Mucosa of stomach (tissue), 1 donor: ENCODE measurements around the gene CALHM2.
A peak's percentile ranks its signal among the peaks of the same experiment; 100 is the strongest.
"Not testable (repeated sequence)": the region's sequence is repeated elsewhere in the genome, so short reads cannot be mapped to it uniquely, and the experiment has no call there.

Experiments used
- H3K27me3 ChIP-seq: one replicate; pipeline ENCODE4 v1.7.0; 2013; ENCODE audit warnings: mild to moderate bottlenecking, low read length; ENCODE audit not compliant: control insufficient read depth, insufficient read depth
- H3K36me3 ChIP-seq: one replicate; pipeline ENCODE4 v1.7.0; 2013; ENCODE audit warnings: low read length; ENCODE audit not compliant: control insufficient read depth, insufficient read depth
- H3K4me1 ChIP-seq: one replicate; pipeline ENCODE4 v1.7.0; 2013; ENCODE audit warnings: mild to moderate bottlenecking, low read length; ENCODE audit not compliant: control insufficient read depth, insufficient read depth
- H3K4me3 ChIP-seq: one replicate; pipeline ENCODE4 v1.7.0; 2013; ENCODE audit warnings: low read length
- H3K9ac ChIP-seq: one replicate; pipeline ENCODE4 v1.7.0; 2013; ENCODE audit warnings: mild to moderate bottlenecking, low read length, moderate library complexity
- H3K9me3 ChIP-seq: one replicate; pipeline ENCODE4 v1.7.0; 2013; ENCODE audit warnings: mild to moderate bottlenecking, low read length, moderate library complexity; ENCODE audit not compliant: control insufficient read depth
- donor health status: Pancreatic carcinoma.

CALHM2 gene

DNA sequence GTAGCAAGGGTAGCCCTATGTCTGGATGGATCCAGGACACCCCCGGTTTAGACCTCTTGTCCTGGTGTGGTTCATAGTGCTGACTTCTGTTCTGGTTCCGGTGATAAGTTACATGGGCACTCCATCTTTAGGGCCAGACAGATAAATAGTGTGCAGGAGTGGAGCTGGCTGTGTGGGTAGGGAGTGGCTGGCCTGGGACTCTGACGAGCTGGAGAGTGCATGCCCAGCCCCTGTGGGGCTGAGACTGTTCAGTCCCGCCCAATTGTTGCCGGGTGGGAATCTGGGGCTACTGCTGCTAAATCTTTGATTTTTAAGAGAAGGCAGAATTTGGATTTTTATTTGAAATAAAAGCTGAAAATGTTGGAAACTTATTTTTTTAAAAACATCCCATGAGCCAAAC lies 28.4 kb downstream of the CALHM2 start:
- H3K9me3 ChIP-seq = no peaks in the 10 kb centered on the region
- H3K9ac ChIP-seq = no peak overlapping the region
- H3K4me3 ChIP-seq = no peak overlapping the region
- H3K27me3 ChIP-seq = no peaks in the 10 kb centered on the region
- peaks cover 14% of the 10 kb centered on the region for H3K36me3 ChIP-seq
- H3K4me1 ChIP-seq = no peaks in the 10 kb centered on the region

DNA sequence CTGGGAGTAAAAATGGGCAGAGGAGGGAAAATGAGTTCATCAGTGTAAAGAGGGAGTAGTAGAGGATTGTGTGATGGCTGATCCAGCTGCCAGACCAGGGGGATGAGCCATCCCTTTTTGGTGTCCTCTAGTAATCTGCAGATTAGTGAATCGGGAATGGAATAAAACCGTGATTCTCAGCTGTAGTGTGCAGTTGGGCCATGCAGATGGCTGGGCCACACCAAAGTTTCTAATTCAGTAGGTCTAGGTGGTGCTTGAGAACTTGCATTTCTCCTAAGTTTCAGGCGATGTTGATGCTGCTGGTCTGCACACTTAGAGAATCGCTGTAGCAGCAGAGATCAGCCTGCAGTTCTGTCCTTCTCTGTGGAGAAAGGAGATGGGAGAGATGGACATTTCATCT lies 33.1 kb downstream of the CALHM2 start:
- peaks cover 35% of the 10 kb centered on the region for H3K36me3 ChIP-seq
- H3K4me3 ChIP-seq = no peak overlapping the region

DNA sequence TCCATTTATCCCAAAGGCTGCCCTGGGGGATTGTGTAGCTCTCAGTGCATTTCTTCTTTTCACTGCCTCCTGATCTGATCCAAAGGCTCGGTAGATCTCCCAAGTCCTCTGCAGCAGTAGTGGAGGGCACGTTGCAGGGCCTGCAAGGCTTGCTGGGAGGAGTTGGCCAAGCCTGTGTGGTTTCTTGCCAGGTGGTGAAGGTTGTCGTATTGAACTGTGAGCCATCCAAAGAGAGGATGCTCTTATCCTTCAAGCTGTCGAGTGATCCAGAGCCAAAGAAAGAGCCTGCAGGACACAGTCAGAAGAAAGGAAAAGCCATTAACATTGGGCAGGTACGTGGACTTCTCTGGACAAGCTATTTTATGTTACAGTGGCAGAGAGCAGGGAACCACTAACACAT lies 34.6 kb downstream of the CALHM2 start:
- no peak overlapping the region for H3K9ac ChIP-seq
- H3K9me3 ChIP-seq = no peaks in the 10 kb centered on the region
- no peaks in the 10 kb centered on the region for H3K4me1 ChIP-seq
- H3K27me3 ChIP-seq = no peaks in the 10 kb centered on the region
- H3K4me3 ChIP-seq = no peak overlapping the region
- peaks cover 39% of the 10 kb centered on the region for H3K36me3 ChIP-seq

More for the DNA sequence above, 33.1 kb downstream of the CALHM2 start:
- Histone ChIP-seq H3K9ac (no peak overlapping the region), H3K9me3 (no peaks in the 10 kb centered on the region), H3K27me3 (no peaks in the 10 kb centered on the region), H3K4me1 (no peaks in the 10 kb centered on the region)

DNA sequence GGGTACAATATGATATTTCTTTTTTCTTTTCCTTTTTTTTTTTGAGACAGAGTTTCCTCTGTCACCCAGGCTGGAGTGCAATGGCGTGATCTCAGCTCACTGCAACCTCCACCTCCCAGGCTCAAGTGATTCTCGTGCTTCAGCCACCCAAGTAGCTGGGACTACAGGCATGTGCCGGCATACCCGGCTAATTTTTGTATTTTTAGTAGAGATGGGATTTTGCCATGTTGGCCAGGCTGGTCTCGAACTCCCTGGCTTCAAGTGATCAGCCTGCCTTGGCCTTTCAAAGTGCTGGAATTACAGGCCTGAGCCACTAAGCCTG lies 35.1 kb downstream of the CALHM2 start:
- H3K27me3 ChIP-seq, H3K9me3 ChIP-seq, H3K4me1 ChIP-seq, H3K4me3 ChIP-seq, H3K9ac ChIP-seq: not testable (repeated sequence)
- peaks cover 39% of the 10 kb centered on the region for H3K36me3 ChIP-seq

DNA sequence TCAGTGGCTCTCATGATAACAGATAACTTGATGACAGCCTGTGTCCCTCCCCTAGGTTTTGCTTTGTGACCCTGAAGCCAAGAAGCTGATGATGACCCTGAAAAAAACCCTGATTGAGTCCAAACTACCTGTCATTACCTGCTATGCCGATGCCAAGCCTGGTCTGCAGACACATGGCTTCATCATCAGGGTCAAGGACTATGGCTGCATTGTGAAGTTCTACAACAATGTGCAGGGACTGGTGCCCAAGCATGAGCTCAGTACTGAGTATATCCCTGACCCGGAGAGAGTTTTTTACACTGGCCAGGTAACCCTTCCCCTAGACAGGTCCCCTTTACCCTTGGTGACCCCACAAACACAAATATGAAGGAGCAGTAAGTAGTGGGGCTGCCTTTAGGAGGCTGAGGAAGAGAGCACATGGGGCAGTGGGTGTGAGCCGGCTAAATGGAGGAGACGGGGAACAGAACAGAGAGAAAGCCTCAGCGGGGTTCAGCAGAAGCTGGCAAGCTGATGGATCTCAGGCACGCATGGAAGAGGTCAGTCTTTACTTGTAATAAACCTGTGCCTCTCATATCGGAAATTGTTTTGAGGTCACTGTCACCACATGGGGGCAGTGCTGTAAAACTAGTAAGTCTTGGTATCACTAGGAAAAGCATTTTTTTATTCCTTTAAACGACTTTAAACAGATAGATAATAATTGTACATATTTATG lies 35.6 kb downstream of the CALHM2 start:
- no peak overlapping the region for H3K4me3 ChIP-seq
- peaks cover 39% of the 10 kb centered on the region for H3K36me3 ChIP-seq
- no peaks in the 10 kb centered on the region for H3K4me1 ChIP-seq

DNA sequence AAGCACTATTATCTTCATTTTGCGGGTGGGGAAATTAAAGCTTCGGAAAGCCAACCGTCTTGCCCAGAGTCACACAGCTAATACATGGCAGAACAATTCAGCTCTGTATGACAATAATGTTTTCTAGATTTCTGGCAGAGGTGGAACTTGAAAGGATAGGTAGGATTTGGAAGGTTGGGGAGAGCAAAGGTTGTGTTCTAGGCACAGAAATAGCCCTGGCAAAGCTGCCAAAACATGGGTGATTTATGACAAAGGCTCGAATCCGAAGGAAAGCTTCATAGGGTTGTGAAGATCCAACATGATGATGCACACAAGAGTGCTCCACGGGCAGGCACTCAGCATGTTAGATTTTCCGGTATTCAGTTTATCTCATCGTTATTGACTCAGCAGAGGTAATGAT lies 36.6 kb downstream of the CALHM2 start:
- Histone ChIP-seq H3K9me3 (no peaks in the 10 kb centered on the region), H3K4me3 (no peak overlapping the region), H3K9ac (no peak overlapping the region), H3K36me3 (peaks cover 34% of the 10 kb centered on the region), H3K4me1 (no peaks in the 10 kb centered on the region), H3K27me3 (no peaks in the 10 kb centered on the region)

More for the DNA sequence above, 35.6 kb downstream of the CALHM2 start:
- H3K9me3 ChIP-seq = no peaks in the 10 kb centered on the region
- H3K9ac ChIP-seq = no peak overlapping the region
- H3K27me3 ChIP-seq = no peaks in the 10 kb centered on the region

DNA sequence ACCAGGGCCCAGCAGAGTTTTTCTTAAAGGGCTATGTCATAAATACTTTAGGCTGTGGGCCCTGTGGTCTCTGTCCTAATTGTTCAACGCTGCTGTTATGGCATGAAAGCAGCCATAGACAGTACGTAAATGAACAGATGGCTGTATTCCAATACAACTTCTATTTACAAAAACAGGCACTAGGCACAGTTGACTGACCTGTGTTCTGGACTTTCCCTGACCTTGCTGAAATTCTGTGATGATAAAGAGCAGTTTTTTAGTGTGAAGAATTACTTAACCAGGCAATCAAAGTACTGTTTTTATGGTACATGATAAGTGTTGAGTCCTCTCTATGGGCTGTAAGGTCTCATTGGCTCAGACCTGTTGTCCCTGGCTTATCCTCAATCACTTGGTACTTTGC lies 38.6 kb downstream of the CALHM2 start:
- H3K9me3 ChIP-seq = no peaks in the 10 kb centered on the region
- no peaks in the 10 kb centered on the region for H3K27me3 ChIP-seq
- no peaks in the 10 kb centered on the region for H3K4me1 ChIP-seq
- H3K36me3 ChIP-seq = peaks cover 31% of the 10 kb centered on the region
- H3K4me3 ChIP-seq = no peak overlapping the region
- no peak overlapping the region for H3K9ac ChIP-seq

DNA sequence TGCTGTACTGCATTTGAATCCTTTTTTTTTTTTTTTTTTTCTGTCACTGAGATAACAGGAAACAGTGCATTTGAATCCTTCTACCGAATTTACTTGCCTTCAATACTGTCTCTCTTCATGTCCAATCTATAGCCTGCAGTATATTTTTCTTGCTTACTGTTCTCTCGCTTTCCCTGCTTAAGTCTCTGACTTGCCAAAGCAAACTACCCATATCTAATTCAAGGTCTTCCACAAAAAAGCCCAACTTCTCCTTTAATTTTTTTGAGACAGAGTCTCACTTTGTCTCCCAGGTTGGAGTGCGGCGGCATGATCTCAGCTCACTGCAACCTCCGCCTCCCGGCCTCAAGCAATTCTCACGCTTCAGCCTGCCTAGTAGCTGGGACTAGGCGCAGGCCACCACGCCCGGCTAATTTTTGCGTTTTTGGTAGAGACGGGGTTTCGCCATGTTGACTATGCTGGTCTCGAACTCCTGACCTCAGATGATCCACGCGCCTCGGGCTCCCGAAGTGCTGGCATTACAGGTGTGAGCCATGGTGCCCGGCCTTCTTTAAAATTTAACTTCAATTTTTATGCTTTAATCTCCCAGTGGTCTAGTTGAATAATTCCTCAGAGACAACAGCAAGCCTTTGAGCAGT lies 54.9 kb downstream of the CALHM2 start:
- Histone ChIP-seq H3K36me3 (no peaks in the 10 kb centered on the region), H3K9ac (peak overlapping the region; percentile 98)

DNA sequence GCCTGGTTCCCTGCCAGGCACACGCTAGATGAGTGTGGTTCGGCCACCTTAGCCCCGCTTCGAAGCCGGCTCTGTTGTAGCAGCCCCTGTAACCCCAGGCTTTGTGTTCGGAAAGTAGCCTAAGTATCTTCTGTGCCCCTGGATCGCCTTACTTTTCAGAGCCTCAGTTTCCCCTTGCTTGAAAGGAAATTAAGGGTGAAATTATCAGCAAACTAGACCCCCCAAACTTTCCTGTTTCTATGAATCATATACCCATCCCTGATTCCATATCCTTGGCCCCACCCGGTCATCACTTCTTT lies 55.4 kb downstream of the CALHM2 start:
- Histone ChIP-seq H3K4me1 (peaks cover 13% of the 10 kb centered on the region), H3K4me3 (peak overlapping the region; percentile 88), H3K9me3 (no peaks in the 10 kb centered on the region), H3K27me3 (no peaks in the 10 kb centered on the region), H3K9ac (peak overlapping the region; percentile 98), H3K36me3 (no peaks in the 10 kb centered on the region)

More for the DNA sequence above, 54.9 kb downstream of the CALHM2 start:
- Histone ChIP-seq H3K27me3 (no peaks in the 10 kb centered on the region), H3K4me1 (peaks cover 13% of the 10 kb centered on the region), H3K4me3 (peak overlapping the region; percentile 88), H3K9me3 (no peaks in the 10 kb centered on the region)
